Lung (tissue), 12 donors: ENCODE results near the gene TMEM60. TPM values are rescaled to one million over a fixed set of nuclear protein-coding genes. Genes with fewer than 3 reads are reported as not detected.

Experiments
- ATAC-seq: fragments of 200-7000 bp; cut with Tn5 transposase; one replicate; pipeline ENCODE4 v1.9.1; 2020; ENCODE audit warnings: moderate number of reproducible peaks; ENCODE audit not compliant: insufficient read depth, low FRiP score
- DNase-seq, 3 donors: peaks; one replicate each; pipeline ENCODE4 v3.0.0-alpha.2; 2013 to 2017
- H3K27ac ChIP-seq, 2 donors: one replicate each; pipeline ENCODE4 v1.5.1; 2013; ENCODE audit warnings: mild to moderate bottlenecking in 2 of 2, moderate library complexity in 2 of 2, control low read depth in 1 of 2, inconsistent platforms in 1 of 2, low read depth in 1 of 2, low read length in 1 of 2
- H3K27me3 ChIP-seq, 3 donors: one replicate each; pipeline ENCODE4 v1.5.1; 2013; ENCODE audit warnings: low read length in 2 of 3; ENCODE audit not compliant: control insufficient read depth in 3 of 3, insufficient read depth in 3 of 3
- H3K36me3 ChIP-seq, 4 donors: one replicate each; pipeline ENCODE4 v1.5.1; 2013; ENCODE audit warnings: low read length in 4 of 4, mild to moderate bottlenecking in 1 of 4, moderate library complexity in 1 of 4; ENCODE audit not compliant: control insufficient read depth in 4 of 4, insufficient read depth in 4 of 4
- H3K4me1 ChIP-seq, 5 donors: one replicate each; pipeline ENCODE4 v1.5.1; 2013; ENCODE audit warnings: low read length in 5 of 5, mild to moderate bottlenecking in 2 of 5, moderate library complexity in 1 of 5; ENCODE audit not compliant: control insufficient read depth in 5 of 5, insufficient read depth in 5 of 5
- H3K4me3 ChIP-seq: one replicate; pipeline ENCODE4 v1.5.1; 2013; ENCODE audit warnings: mild to moderate bottlenecking, control low read depth, moderate library complexity
- H3K9ac ChIP-seq, 2 donors: one replicate each; pipeline ENCODE4 v1.5.1; 2013; ENCODE audit warnings: low read length in 2 of 2, control low read depth in 1 of 2; ENCODE audit not compliant: insufficient read depth in 1 of 2
- H3K9me3 ChIP-seq, 4 donors: one replicate each; pipeline ENCODE4 v1.5.1; 2013; ENCODE audit warnings: low read length in 3 of 4, mild to moderate bottlenecking in 1 of 4, moderate library complexity in 1 of 4; ENCODE audit not compliant: control insufficient read depth in 4 of 4, insufficient read depth in 3 of 4
- WGBS, 2 donors: extraction: QIAGEN DNeasy Blood & Tissue Kit; methylation state at CpG; one replicate each; pipeline ENCODE4 v1.1.7; 2013; 5-methylcytosine and 5-hydroxymethylcytosine counted together
- polyA plus RNA-seq, 2 donors: library from polyadenylated mRNA; stranded (reverse); fragments of 200-250 nt; gene quantifications; one replicate each; pipeline ENCODE4 v1.2.1, GENCODE V29; 2013
- total RNA-seq, 2 donors: library from RNA; depleted of rRNA in 1 of 2; stranded (reverse); fragments of >200 nt in 1 of 2; gene quantifications; one replicate each; pipeline ENCODE4 v1.2.1, GENCODE V29; 2014 to 2021
- TF ChIP-seq, protein P1 (sequence below): IDR thresholded peaks from 2 replicates; pipeline ENCODE4 v1.5.1; 2012; ENCODE audit warnings: mild to moderate bottlenecking; ENCODE audit errors: control extremely low read depth, extremely low read depth
- donor health status: control.
- donor health status: control.
- donor health status: Bipolar disorder and iron deficiency.
- donor health status: healthy.
- donor health status: DM: yes; HTN: yes; CAD: no.

TMEM60 gene
- total and polyA plus RNA-seq, 4 donors, result 12.2 to 46.4 (median 19.6) TPM

DNA sequence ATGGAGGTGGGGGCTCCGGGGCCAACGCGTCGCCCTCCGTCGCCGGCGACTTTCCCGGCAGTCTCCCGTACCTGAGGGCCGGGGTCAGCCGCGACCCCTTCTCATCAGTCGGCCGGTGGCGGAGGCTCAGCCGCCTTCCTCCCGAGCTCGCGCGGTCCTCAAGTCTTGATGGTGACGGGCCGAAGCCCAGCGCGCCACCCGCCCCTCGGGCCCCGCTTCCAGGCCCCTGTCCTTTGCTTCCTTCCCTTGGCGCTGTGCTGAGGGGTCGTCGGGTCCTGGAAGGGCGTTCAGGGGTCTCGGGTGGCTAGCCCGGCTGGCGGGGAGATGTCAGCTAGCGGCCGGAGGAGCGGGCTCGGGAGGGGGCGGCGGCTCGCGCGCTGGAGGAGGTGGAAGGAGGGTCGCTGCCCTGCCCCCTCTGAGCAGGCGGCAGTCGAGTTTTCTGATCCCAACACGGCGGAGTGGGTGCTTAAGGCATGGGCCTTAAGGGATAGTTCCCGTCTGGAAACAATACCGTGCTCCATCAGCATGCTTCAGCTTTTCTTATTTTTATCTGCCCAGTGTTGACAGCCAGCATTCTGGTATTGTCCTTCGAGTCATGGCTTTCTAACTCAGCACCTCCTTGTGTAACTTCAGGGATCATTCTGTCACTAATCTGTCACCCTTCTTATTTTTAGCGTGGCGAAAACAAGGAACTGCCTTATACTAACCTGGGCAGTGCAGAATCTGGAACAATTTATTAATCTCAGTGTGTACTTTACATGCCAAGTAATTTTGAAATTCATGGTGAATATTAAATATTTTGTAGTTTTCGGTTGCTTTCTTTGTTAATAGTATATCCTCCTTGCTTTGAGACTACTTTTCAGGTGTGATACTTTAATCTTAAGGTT lies 1.1 kb upstream of the TMEM60 start:
- Histone ChIP-seq H3K9ac (peak overlapping the region; percentile 79 to 86), H3K36me3 (peaks cover 0 to 5% (median under 1%) of the 10 kb centered on the region in 4 donors), H3K9me3 (no peaks in the 10 kb centered on the region), H3K4me1 (peaks cover 0 to 24% (median 8%) of the 10 kb centered on the region in 5 donors), H3K4me3 (peak overlapping the region; percentile 76), H3K27ac (peak overlapping the region; percentile 86 to 95), H3K27me3 (no peaks in the 10 kb centered on the region)
- ATAC-seq (no peak), DNase-seq (peak; percentile 63 to 73 (median 73))
- TF ChIP-seq, protein P1, sequence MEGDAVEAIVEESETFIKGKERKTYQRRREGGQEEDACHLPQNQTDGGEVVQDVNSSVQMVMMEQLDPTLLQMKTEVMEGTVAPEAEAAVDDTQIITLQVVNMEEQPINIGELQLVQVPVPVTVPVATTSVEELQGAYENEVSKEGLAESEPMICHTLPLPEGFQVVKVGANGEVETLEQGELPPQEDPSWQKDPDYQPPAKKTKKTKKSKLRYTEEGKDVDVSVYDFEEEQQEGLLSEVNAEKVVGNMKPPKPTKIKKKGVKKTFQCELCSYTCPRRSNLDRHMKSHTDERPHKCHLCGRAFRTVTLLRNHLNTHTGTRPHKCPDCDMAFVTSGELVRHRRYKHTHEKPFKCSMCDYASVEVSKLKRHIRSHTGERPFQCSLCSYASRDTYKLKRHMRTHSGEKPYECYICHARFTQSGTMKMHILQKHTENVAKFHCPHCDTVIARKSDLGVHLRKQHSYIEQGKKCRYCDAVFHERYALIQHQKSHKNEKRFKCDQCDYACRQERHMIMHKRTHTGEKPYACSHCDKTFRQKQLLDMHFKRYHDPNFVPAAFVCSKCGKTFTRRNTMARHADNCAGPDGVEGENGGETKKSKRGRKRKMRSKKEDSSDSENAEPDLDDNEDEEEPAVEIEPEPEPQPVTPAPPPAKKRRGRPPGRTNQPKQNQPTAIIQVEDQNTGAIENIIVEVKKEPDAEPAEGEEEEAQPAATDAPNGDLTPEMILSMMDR, result no peak
- 1% methylated on average over 32 to 55 of the region's 55 CpGs for WGBS, 2 donors

DNA sequence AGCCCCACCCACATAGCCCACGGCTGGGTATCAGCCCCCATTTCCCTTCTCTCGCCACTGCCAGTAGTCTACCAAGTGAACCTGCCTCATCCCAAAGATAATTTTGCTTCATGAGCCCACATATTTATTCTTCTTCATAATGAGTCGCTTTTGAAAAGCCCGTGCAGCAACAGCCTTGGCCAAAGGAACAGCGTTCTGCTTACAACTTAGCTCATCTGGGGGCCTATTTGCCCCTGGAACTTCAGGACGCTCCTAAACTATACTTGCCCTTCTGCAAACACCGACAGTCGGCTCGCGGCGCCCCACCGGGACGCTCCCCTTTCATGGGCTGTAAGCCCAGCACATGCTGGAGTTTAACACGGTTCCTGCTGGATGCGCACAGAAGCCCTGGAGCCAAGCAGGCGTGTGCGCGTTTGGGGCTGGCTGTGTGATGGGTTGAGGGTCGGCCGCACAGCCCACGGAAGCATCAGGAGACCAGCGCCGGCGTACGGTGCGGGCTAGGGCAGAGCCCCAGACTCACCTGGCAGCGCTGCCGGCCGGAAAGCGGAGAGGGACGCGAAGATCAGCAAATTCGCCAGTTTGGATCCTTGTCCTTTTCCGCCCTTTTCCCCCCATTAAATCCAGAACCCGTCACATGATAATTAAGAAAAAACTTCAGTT lies 370 bp downstream of the TMEM60 start:
- H3K36me3 ChIP-seq, result peaks cover 0 to 10% (median 4%) of the 10 kb centered on the region in 4 donors
- no peaks in the 10 kb centered on the region for H3K27me3 ChIP-seq
- DNase-seq (no peak), ATAC-seq (peak; percentile 10)
- H3K4me1 ChIP-seq, result peaks cover 0 to 24% (median 8%) of the 10 kb centered on the region in 5 donors
- peak overlapping the region; percentile 74 to 77 for H3K9ac ChIP-seq
- no peaks in the 10 kb centered on the region for H3K9me3 ChIP-seq
- TF ChIP-seq, protein P1, result no peak
- peak overlapping the region; percentile 83 for H3K4me3 ChIP-seq
- peak overlapping the region; percentile 68 to 83 for H3K27ac ChIP-seq
- 0 to 1% methylated on average over 35 of the region's 35 CpGs for WGBS, 2 donors

DNA sequence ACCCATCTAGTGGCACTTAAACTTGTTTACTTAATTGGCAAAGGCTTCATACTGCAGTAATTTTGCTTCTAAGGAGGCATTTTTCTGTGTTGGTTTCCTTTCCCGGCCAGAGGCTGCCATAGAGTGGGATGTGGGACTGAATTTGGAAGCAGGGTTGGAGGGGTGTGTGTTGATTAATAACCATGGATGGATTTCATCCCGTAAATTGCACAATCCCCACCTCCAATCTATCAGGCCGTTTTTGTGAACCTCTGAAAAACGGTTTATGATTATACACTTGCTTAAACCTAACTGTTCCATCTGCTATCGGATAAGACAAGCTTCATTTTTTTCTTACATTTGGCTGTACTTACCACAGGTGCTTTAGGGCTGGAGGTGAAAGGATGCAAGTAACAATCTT lies 1.3 kb downstream of the TMEM60 start:
- 50 to 60% methylated on average over 5 of the region's 5 CpGs for WGBS, 2 donors
- no peak for DNase-seq
- H3K9ac ChIP-seq, result peak overlapping the region in 1 of 2 donors; percentile 74

More for the DNA sequence above, 1.3 kb downstream of the TMEM60 start:
- Histone ChIP-seq H3K4me3 (peak overlapping the region; percentile 83), H3K36me3 (peaks cover 0 to 10% (median 4%) of the 10 kb centered on the region in 4 donors), H3K4me1 (peaks cover 0 to 24% (median 8%) of the 10 kb centered on the region in 5 donors), H3K27me3 (no peaks in the 10 kb centered on the region), H3K27ac (no peak overlapping the region), H3K9me3 (no peaks in the 10 kb centered on the region)
- TF ChIP-seq, protein P1, result no peak
- ATAC-seq, result no peak
